Upper lobe of left lung (tissue), 6 donors: ENCODE results near the gene SLC25A29. TPM values are rescaled to one million over a fixed set of nuclear protein-coding genes. Genes with fewer than 3 reads are reported as not detected.

Experiments used
- ATAC-seq, 2 donors: fragments of 200-7000 bp; cut with Tn5 transposase; one replicate each; pipeline ENCODE4 v1.9.1; 2022; ENCODE audit warnings: mild to moderate bottlenecking in 2 of 2, moderate library complexity in 2 of 2; ENCODE audit not compliant: low FRiP score in 2 of 2
- DNase-seq, 2 donors: peaks; one replicate each; pipeline ENCODE4 v3.0.0-alpha.2; 2019 to 2020
- H3K27ac ChIP-seq, 4 donors: fragments of 200-600 bp; sonication (generic); one replicate each; pipeline ENCODE4 v1.5.1; 2016 to 2019
- H3K27me3 ChIP-seq, 4 donors: fragments of 200-600 bp; sonication (generic); one replicate each; pipeline ENCODE4 v1.5.1; 2017 to 2019
- H3K36me3 ChIP-seq, 4 donors: fragments of 200-600 bp; sonication (generic); one replicate each; pipeline ENCODE4 v1.5.1; 2016 to 2019
- H3K4me1 ChIP-seq, 4 donors: fragments of 200-600 bp; sonication (generic); one replicate each; pipeline ENCODE4 v1.5.1; 2018 to 2019
- H3K4me3 ChIP-seq, 4 donors: fragments of 200-600 bp; sonication (generic); one replicate each; pipeline ENCODE4 v1.5.1; 2017 to 2019; ENCODE audit warnings: mild to moderate bottlenecking in 2 of 4, moderate library complexity in 1 of 4
- H3K9me3 ChIP-seq, 4 donors: fragments of 200-600 bp; sonication (generic); one replicate each; pipeline ENCODE4 v1.5.1; 2018 to 2019
- EP300 ChIP-seq, 4 donors: sonication (generic); formaldehyde crosslinking; IDR thresholded peaks; one replicate each; pipeline ENCODE4 v1.5.1; 2017; ENCODE audit warnings: antibody characterized with exemption in 4 of 4, control low read depth in 2 of 4
- POLR2A ChIP-seq, 4 donors: fragments of 450-650 bp; IDR thresholded peaks; one replicate each; pipeline ENCODE4 v1.5.1; 2016 to 2017; ENCODE audit warnings: antibody characterized with exemption in 4 of 4, mild to moderate bottlenecking in 2 of 4
- POLR2AphosphoS5 ChIP-seq, 2 donors: sonication (generic); formaldehyde crosslinking; IDR thresholded peaks; one replicate each; pipeline ENCODE4 v1.5.1; 2017; ENCODE audit warnings: antibody characterized with exemption in 2 of 2
- WGBS, 2 donors: methylation state at CpG; one replicate each; pipeline ENCODE4 v1.1.5; 2017 to 2018; 5-methylcytosine and 5-hydroxymethylcytosine counted together
- total RNA-seq, 6 donors: library from RNA; depleted of rRNA in 4 of 6; stranded (reverse); fragments of >200 nt in 4 of 6; gene quantifications; one replicate each; pipeline versions ENCODE4 v1.1.0 to v1.2.1, GENCODE V29; 2016 to 2021
- TF ChIP-seq, protein P1 (sequence below), 6 experiments: fragments of 450-650 bp in 4 of 6; fragments of 200-600 bp in 2 of 6; sonication (generic) in 2 of 6; IDR thresholded peaks; one replicate each; pipeline ENCODE4 v1.5.1; 2016 to 2019; ENCODE audit warnings: antibody characterized with exemption in 6 of 6
- donor health status: DM: no; HTN: no; CAD: no; lungs with moderate emphysema.
- donor health status: DM: no; HTN: yes; CAD: no; lungs with severe emphysema.

Gene SLC25A29
- total RNA-seq, 6 donors from 2014 or later = 81.5 to 275 (median 96.6) TPM

DNA sequence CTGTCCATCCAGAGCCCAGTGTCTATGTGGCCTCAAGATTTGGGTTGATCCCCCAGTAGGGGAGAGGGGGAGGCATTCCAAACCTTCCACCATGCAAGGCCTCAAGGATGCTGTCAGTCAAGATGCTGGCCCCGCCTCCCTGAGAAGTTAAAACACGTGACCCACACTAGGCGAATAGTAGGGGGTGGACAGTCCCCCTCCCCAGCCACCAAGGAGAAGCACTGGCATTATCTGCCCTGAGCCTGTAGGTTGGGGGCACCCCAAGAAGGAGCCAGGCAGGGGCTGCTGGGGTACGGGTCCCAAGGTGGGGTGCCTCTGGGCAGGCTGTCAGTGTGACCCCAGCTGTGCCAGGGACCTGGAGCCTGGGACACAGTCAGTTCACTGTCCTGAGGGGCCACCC lies 2.3 kb downstream of the SLC25A29 start:
- ATAC-seq (no peak), DNase-seq (no peak)
- peak overlapping the region in 3 of 4 donors; percentile 81 to 94 (median 90) for H3K27ac ChIP-seq
- no peaks in the 10 kb centered on the region for H3K27me3 ChIP-seq
- H3K4me3 ChIP-seq = peak overlapping the region in 1 of 4 donors; percentile 99
- WGBS, 2 donors = 37 to 59% methylated on average over 3 to 4 of the region's 4 CpGs
- H3K36me3 ChIP-seq = peaks cover 0 to under 1% (median under 1%) of the 10 kb centered on the region in 4 donors
- no peaks in the 10 kb centered on the region for H3K9me3 ChIP-seq
- TF ChIP-seq, protein P1, sequence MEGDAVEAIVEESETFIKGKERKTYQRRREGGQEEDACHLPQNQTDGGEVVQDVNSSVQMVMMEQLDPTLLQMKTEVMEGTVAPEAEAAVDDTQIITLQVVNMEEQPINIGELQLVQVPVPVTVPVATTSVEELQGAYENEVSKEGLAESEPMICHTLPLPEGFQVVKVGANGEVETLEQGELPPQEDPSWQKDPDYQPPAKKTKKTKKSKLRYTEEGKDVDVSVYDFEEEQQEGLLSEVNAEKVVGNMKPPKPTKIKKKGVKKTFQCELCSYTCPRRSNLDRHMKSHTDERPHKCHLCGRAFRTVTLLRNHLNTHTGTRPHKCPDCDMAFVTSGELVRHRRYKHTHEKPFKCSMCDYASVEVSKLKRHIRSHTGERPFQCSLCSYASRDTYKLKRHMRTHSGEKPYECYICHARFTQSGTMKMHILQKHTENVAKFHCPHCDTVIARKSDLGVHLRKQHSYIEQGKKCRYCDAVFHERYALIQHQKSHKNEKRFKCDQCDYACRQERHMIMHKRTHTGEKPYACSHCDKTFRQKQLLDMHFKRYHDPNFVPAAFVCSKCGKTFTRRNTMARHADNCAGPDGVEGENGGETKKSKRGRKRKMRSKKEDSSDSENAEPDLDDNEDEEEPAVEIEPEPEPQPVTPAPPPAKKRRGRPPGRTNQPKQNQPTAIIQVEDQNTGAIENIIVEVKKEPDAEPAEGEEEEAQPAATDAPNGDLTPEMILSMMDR (IDR thresholded peaks at IDR 0.05) = no peak
- TF ChIP-seq EP300 (IDR thresholded peaks at IDR 0.05) (no peak), POLR2AphosphoS5 (IDR thresholded peaks at IDR 0.05) (no peak), POLR2A (IDR thresholded peaks at IDR 0.05) (no peak)
- H3K4me1 ChIP-seq = peaks cover 40 to 61% (median 49%) of the 10 kb centered on the region in 4 donors

DNA sequence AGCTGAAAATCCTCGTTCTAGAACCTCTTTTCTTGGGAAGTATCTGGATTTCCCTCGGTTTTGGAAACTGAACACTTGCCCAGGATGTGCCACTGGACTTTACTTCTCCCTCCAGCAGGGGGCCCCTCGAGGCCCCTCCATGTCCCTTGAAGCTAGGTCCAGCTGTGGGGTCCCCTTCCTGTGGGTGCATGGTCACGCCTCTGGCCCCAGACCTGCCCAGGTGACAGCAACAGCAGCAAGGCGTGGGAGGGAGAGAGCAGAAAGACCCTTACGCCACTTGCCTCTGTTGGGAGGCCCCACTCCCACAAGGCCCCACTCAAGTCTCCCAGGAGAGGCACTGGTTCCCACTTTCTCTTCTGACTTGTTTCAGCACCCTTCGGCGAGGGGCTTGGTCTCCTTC lies 3.1 kb downstream of the SLC25A29 start:
- peak overlapping the region in 3 of 4 donors; percentile 81 to 94 (median 90) for H3K27ac ChIP-seq
- DNase-seq (no peak), ATAC-seq (no peak)
- H3K36me3 ChIP-seq = peaks cover 0 to 7% (median 3%) of the 10 kb centered on the region in 4 donors
- no peak overlapping the region for H3K4me3 ChIP-seq
- no peak for TF ChIP-seq POLR2AphosphoS5 (IDR thresholded peaks at IDR 0.05)
- no peak for TF ChIP-seq POLR2A (IDR thresholded peaks at IDR 0.05)
- TF ChIP-seq, protein P1 (IDR thresholded peaks at IDR 0.05) = peak; percentile 36 to 47 (median 43)
- no peak for TF ChIP-seq EP300 (IDR thresholded peaks at IDR 0.05)
- no peaks in the 10 kb centered on the region for H3K9me3 ChIP-seq
- H3K4me1 ChIP-seq = peaks cover 35 to 60% (median 44%) of the 10 kb centered on the region in 4 donors
- whole genome bisulfite sequencing, 2 donors = 56 to 67% methylated on average over 7 to 8 of the region's 8 CpGs
- H3K27me3 ChIP-seq = no peaks in the 10 kb centered on the region

GRCh38 chr14:100302616-100303015 lies 3.6 kb downstream of the SLC25A29 start:
- TF ChIP-seq EP300 (IDR thresholded peaks at IDR 0.05) (no peak), POLR2AphosphoS5 (IDR thresholded peaks at IDR 0.05) (no peak), POLR2A (IDR thresholded peaks at IDR 0.05) (no peak)
- TF ChIP-seq, protein P1 (IDR thresholded peaks at IDR 0.05) = no peak
- Histone ChIP-seq H3K27ac (peak overlapping the region in 3 of 4 donors; percentile 81 to 94 (median 90)), H3K4me1 (peaks cover 37 to 60% (median 44%) of the 10 kb centered on the region in 4 donors), H3K27me3 (no peaks in the 10 kb centered on the region), H3K4me3 (no peak overlapping the region), H3K9me3 (no peaks in the 10 kb centered on the region), H3K36me3 (peaks cover 0 to 7% (median 3%) of the 10 kb centered on the region in 4 donors)
- DNase-seq (no peak), ATAC-seq (no peak)
- WGBS, 2 donors = 31 to 42% methylated on average over 2 of the region's 2 CpGs

GRCh38 chr14:100299238-100299560 lies 7.0 kb downstream of the SLC25A29 start:
- 93% methylated on average over 6 of the region's 6 CpGs; no CpG with 5 or more reads in 1 of the 2 donors for WGBS, 2 donors
- no peaks in the 10 kb centered on the region for H3K27me3 ChIP-seq
- H3K27ac ChIP-seq = no peak overlapping the region
- TF ChIP-seq, protein P1 (IDR thresholded peaks at IDR 0.05) = no peak
- TF ChIP-seq EP300 (IDR thresholded peaks at IDR 0.05) (no peak), POLR2A (IDR thresholded peaks at IDR 0.05) (no peak), POLR2AphosphoS5 (IDR thresholded peaks at IDR 0.05) (no peak)
- H3K36me3 ChIP-seq = peaks cover 0 to 7% (median 3%) of the 10 kb centered on the region in 4 donors
- peaks cover 36 to 52% (median 42%) of the 10 kb centered on the region in 4 donors for H3K4me1 ChIP-seq
- no peaks in the 10 kb centered on the region for H3K9me3 ChIP-seq
- DNase-seq (no peak), ATAC-seq (no peak)
- H3K4me3 ChIP-seq = no peak overlapping the region
